GM12878 (cell line): ENCODE measurements around the gene PAX5. TPM values are rescaled to one million over a fixed set of nuclear protein-coding genes. Genes with fewer than 3 reads are reported as not detected.

Experiments used
- ATAC-seq: fragments of 200-7000 bp; cut with Tn5 transposase; 3 replicates; pipeline ENCODE4 v1.9.1; 2020; ENCODE audit warnings: mild to moderate bottlenecking, moderate library complexity
- BruUV-seq: library from RNA; stranded (reverse); fragments of 400-500 nt; replicated peaks from 2 replicates; lab custom pipeline; 2021; lab: Mats Ljungman, UMichigan
- CTCF ChIA-PET: fragments of 300-600 bp; sonication (Branson Sonifier 250); formaldehyde crosslinking; extraction: SDS; loops from one replicate; lab custom pipeline; 2021; ENCODE audit warnings: inconsistent platforms; lab: Yijun Ruan, JAX
- POLR2A ChIA-PET: fragments of 350-600 bp; formaldehyde crosslinking; extraction: SDS; loops from one replicate; lab custom pipeline; 2021; ENCODE audit warnings: inconsistent platforms; lab: Charles Lee
- RAD21 ChIA-PET: fragments of 300-600 bp; sonication (Branson Sonifier 250); formaldehyde crosslinking; loops from one replicate; lab custom pipeline; 2023; ENCODE audit warnings: antibody characterized with exemption; ENCODE audit not compliant: unreplicated experiment; lab: Charles Lee
- SMC1A ChIA-PET: fragments of 300-600 bp; sonication (Branson Sonifier 250); formaldehyde crosslinking; loops from one replicate; lab custom pipeline; 2023; ENCODE audit not compliant: unreplicated experiment, uncharacterized antibody; lab: Charles Lee
- DNase-seq: peaks from one replicate; pipeline ENCODE4 v3.0.0-alpha.2; 2011; ENCODE audit warnings: low read depth, low spot score
- FAIRE-seq: peaks from 3 replicates; lab custom pipeline; 2011; peaks lifted over from hg19 to GRCh38; lab: Jason Lieb, UNC
- H2AFZ ChIP-seq: 2 replicates; pipeline ENCODE4 v1.6.0; 2011; ENCODE audit warnings: low read depth, low read length, control low read depth; ENCODE audit not compliant: control insufficient read depth
- H3K27ac ChIP-seq: 2 replicates; pipeline ENCODE4 v1.5.1; 2011; ENCODE audit warnings: control low read depth; ENCODE audit not compliant: control insufficient read depth, insufficient read depth
- H3K27me3 ChIP-seq, 2 experiments: replicated peaks in 1 of 2; 2 replicates each; pipeline versions ENCODE4 v1.6.0 to v1.6.1; 2011; ENCODE audit warnings: low read length in 1 of 2; ENCODE audit not compliant: control insufficient read depth in 2 of 2, insufficient read depth in 2 of 2
- H3K36me3 ChIP-seq, 2 experiments: 2 replicates each; pipeline ENCODE4 v1.5.1; 2011; ENCODE audit warnings: low read length in 1 of 2; ENCODE audit not compliant: control insufficient read depth in 2 of 2, insufficient read depth in 2 of 2
- H3K4me1 ChIP-seq: 2 replicates; pipeline ENCODE4 v1.6.1; 2011; ENCODE audit warnings: mild to moderate bottlenecking, low read length, moderate library complexity, mixed read lengths; ENCODE audit not compliant: control insufficient read depth, insufficient read depth
- H3K4me2 ChIP-seq: 2 replicates; pipeline ENCODE4 v1.6.0; 2011; ENCODE audit warnings: control low read depth; ENCODE audit not compliant: control insufficient read depth, insufficient read depth
- H3K4me3 ChIP-seq: fragments of 200-600 bp; sonication (generic); 2 replicates; pipeline ENCODE4 v1.5.1; 2016
- H3K79me2 ChIP-seq: 2 replicates; pipeline ENCODE4 v1.6.0; 2011; ENCODE audit warnings: low read length; ENCODE audit not compliant: control insufficient read depth, insufficient read depth
- H3K9ac ChIP-seq: 2 replicates; pipeline ENCODE4 v1.8.0; 2011; ENCODE audit warnings: low read length, control low read depth, mixed read lengths; ENCODE audit not compliant: control insufficient read depth, insufficient read depth
- H3K9me3 ChIP-seq: replicated peaks from 3 replicates; pipeline ENCODE4 v1.5.1; 2011; ENCODE audit warnings: mild to moderate bottlenecking, low read length; ENCODE audit not compliant: control insufficient read depth, insufficient read depth
- H4K20me1 ChIP-seq: 2 replicates; pipeline ENCODE4 v1.6.0; 2011; ENCODE audit not compliant: control insufficient read depth, insufficient read depth
- ATF2 ChIP-seq: IDR thresholded peaks from 2 replicates; pipeline ENCODE4 v1.6.1; 2012; ENCODE audit warnings: low read length, inconsistent platforms
- BHLHE40 ChIP-seq, 2 experiments: fragments of 450-650 bp in 1 of 2; IDR thresholded peaks; 2 replicates each; pipeline ENCODE4 v1.6.1; 2011 to 2017; ENCODE audit warnings: low read depth in 2 of 2, borderline replicate concordance in 1 of 2, improper control_type of control experiment in 1 of 2, low read length in 1 of 2, mild to moderate bottlenecking in 1 of 2
- CHD2 ChIP-seq: IDR thresholded peaks from 2 replicates; pipeline ENCODE4 v1.6.1; 2011; ENCODE audit warnings: low read depth, low read length, improper control_type of control experiment, borderline replicate concordance
- ETV6 ChIP-seq, 2 experiments: fragments of 450-650 bp in 1 of 2; IDR thresholded peaks in 1 of 2; conservative IDR thresholded peaks in 1 of 2; 2 replicates each; pipeline ENCODE4 v1.6.1; 2014; ENCODE audit warnings: antibody characterized with exemption in 1 of 2, borderline replicate concordance in 1 of 2, low read depth in 1 of 2, mild to moderate bottlenecking in 1 of 2, moderate library complexity in 1 of 2
- FOXM1 ChIP-seq: IDR thresholded peaks from 2 replicates; pipeline ENCODE4 v1.6.1; 2012; ENCODE audit warnings: low read depth, mild to moderate bottlenecking, inconsistent platforms, low read length, moderate library complexity
- GATAD2B ChIP-seq: fragments of 450-650 bp; conservative IDR thresholded peaks from 2 replicates; pipeline ENCODE4 v1.6.1; 2017; ENCODE audit warnings: low read depth, mild to moderate bottlenecking, moderate library complexity
- JUNB ChIP-seq: IDR thresholded peaks from 2 replicates; pipeline ENCODE4 v1.6.1; 2016; ENCODE audit warnings: antibody characterized with exemption, mild to moderate bottlenecking
- MAX ChIP-seq: IDR thresholded peaks from 2 replicates; pipeline ENCODE4 v1.6.1; 2012; ENCODE audit warnings: low read depth, low read length, improper control_type of control experiment
- MEF2B ChIP-seq: fragments of 450-650 bp; IDR thresholded peaks from 2 replicates; pipeline ENCODE4 v1.6.1; 2018; ENCODE audit warnings: mild to moderate bottlenecking, moderate library complexity; ENCODE audit not compliant: partially characterized antibody, poor library complexity, severe bottlenecking
- MTA2 ChIP-seq: fragments of 450-650 bp; IDR thresholded peaks from 2 replicates; pipeline ENCODE4 v1.6.1; 2016; ENCODE audit warnings: low read depth, mild to moderate bottlenecking, moderate library complexity
- MTA3 ChIP-seq: IDR thresholded peaks from 2 replicates; pipeline ENCODE4 v1.6.1; 2012; ENCODE audit warnings: low read length, inconsistent platforms, borderline replicate concordance
- NBN ChIP-seq: fragments of 450-650 bp; IDR thresholded peaks from 2 replicates; pipeline ENCODE4 v1.6.1; 2016
- PML ChIP-seq: IDR thresholded peaks from 2 replicates; pipeline ENCODE4 v1.6.1; 2012; ENCODE audit warnings: low read length, inconsistent platforms
- SMC3 ChIP-seq: IDR thresholded peaks from 2 replicates; pipeline ENCODE4 v1.6.1; 2011; ENCODE audit warnings: low read length, improper control_type of control experiment, borderline replicate concordance
- ZBTB33 ChIP-seq: fragments of 450-650 bp; IDR thresholded peaks from 2 replicates; pipeline ENCODE4 v1.6.1; 2017; ENCODE audit warnings: mild to moderate bottlenecking
- ZNF24 ChIP-seq: fragments of 450-650 bp; IDR thresholded peaks from 2 replicates; pipeline ENCODE4 v1.6.1; 2017; ENCODE audit warnings: antibody characterized with exemption, mild to moderate bottlenecking
- WGBS: methylation state at CpG from one replicate; pipeline ENCODE4 v1.1.6; 2016; ENCODE audit warnings: low lambda C conversion rate; ENCODE audit not compliant: insufficient replicate concordance, insufficient coverage; ENCODE audit errors: missing lambda C conversion rate; 5-methylcytosine and 5-hydroxymethylcytosine counted together
- in situ Hi-C: fragments of 300-500 bp; cut with MboI; formaldehyde crosslinking; loops from 9 replicates; pipeline ENCODE4 v1.14.3; 2018; ENCODE audit warnings: mixed read lengths
- intact Hi-C: fragments of 100-400 bp; cut with micrococcal nuclease; formaldehyde crosslinking; loops from one replicate; pipeline ENCODE4 v1.14.2; 2022; ENCODE audit not compliant: unreplicated experiment
- polyA plus RNA-seq, 11 experiments: library from polyadenylated mRNA; depleted of rRNA in 4 of 11; unstranded in 6 of 11; stranded (reverse) in 5 of 11; fragments of >200 nt; fragmentation: Nextera tagmentation in 4 of 11; fragmentation: Illumina TruSeq in 1 of 11; extraction: Ambion mirVana in 4 of 11; extraction: Trizol in 1 of 11; gene quantifications; 1 replicate in 1 of 11; 2 replicates in 10 of 11; pipeline versions ENCODE4 v1.2.1 to v1.2.3, GENCODE V29; 2011 to 2016; ENCODE audit warnings: inconsistent platforms in 2 of 11, missing spikeins in 2 of 11, low read depth in 1 of 11
- total RNA-seq, 4 experiments: library from RNA; depleted of rRNA in 3 of 4; stranded (reverse); fragments of >200 nt in 3 of 4; fragmentation: Illumina TruSeq in 1 of 4; extraction: Trizol in 1 of 4; gene quantifications; 2 replicates each; pipeline versions ENCODE4 v1.2.1 to v1.2.3, GENCODE V29; 2013 to 2021
- TF ChIP-seq, protein P1 (sequence below): fragments of 450-650 bp; IDR thresholded peaks from 2 replicates; pipeline ENCODE4 v1.6.1; 2017; ENCODE audit warnings: low read depth, mild to moderate bottlenecking, moderate library complexity

PAX5 gene
- total and polyA plus RNA-seq, 10 of the 15 experiments (the other 5 are each of a cell fraction or from before 2014, with no cell fraction given): 2.2 to 123 (median 31.9) TPM

DNA sequence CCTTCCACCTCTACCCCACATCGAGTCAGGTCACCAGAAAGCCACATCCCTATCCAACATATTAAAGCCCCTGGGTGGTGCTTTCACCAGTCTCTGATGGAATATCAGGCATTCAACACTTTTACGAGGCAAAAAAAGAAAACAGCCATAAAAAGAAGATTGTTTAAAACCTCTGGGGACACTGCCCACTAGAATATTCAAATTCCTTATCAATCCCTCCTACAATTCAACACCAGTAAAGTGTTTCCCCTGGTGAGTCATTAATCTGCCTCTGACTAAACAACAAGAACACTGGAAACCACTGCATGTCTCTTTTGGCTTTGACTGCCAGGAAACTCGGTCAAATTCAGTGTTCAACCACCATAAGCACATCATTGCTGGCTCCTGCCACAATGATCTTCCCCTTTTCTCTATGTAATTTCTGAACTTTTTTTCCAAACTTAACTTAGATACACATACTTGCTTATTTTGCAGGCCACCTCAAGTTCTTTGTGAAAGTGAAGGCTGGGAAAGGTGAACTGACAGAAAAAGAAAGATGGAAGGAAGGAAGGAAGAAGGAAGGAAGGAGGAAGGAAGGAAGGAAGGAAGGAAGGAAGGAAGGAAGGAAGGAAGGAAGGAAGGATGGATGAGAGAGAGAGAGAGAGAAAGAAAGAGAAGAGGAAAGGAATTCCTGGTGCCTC lies 105.3 kb downstream of the PAX5 start:
- SMC1A ChIA-PET: interaction anchor here (1.3 kb wide), 1 partner anchor 9 kb away, joined by 4 read pairs; no protein-coding TSS in a partner anchor
- DNase-seq: peak; percentile 64
- CTCF ChIA-PET: no interaction called here
- WGBS: 3% methylated on average over 3 of the region's 3 CpGs
- peaks cover 7% of the 10 kb centered on the region; the same call in 2 of the 3 replicates for H3K9me3 ChIP-seq
- H3K36me3 ChIP-seq: peaks cover 27 to 49% of the 10 kb centered on the region in 2 experiments
- H2AFZ ChIP-seq: no peak overlapping the region
- in situ Hi-C loops: loop anchor here (25.0 kb wide), 1 partner anchor 1058 kb away; no protein-coding TSS in a partner anchor
- POLR2A ChIA-PET: no interaction called here
- RAD21 ChIA-PET: no interaction called here
- H3K4me2 ChIP-seq: peak overlapping the region; percentile 30; the same call in 1 of the 2 replicates
- FAIRE-seq: no peak
- intact Hi-C loops: no loop called here
- BruUV-seq: TSS peak; percentile 25
- no peak overlapping the region for H3K4me3 ChIP-seq
- H3K27me3 ChIP-seq: no peaks in the 10 kb centered on the region
- H3K9ac ChIP-seq: no peak overlapping the region
- peaks cover 25% of the 10 kb centered on the region for H3K4me1 ChIP-seq
- peak; percentile 77 for ATAC-seq
- no peaks in the 10 kb centered on the region for H4K20me1 ChIP-seq
- H3K79me2 ChIP-seq: peaks cover 25% of the 10 kb centered on the region
- H3K27ac ChIP-seq: peak overlapping the region; percentile 55
- TF ChIP-seq JUNB (peak; percentile 84), ETV6 (conservative IDR thresholded peaks at IDR 0.05 in 1 of 2, IDR thresholded peaks at IDR 0.05 in 1 of 2; ENCODE audit: borderline replicate concordance in 1 of 2, low read depth in 1 of 2) (peak; percentile 48 to 100; a peak in 3 of 4 replicates), FOXM1 (peak; percentile 18; the same call in 1 of the 2 replicates), PML (0 out of 2 replicates have a peak, but pooled peaks have one; percentile 36), ZBTB33 (no peak), GATAD2B (no peak), MTA2 (peak; percentile 17; the same call in 1 of the 2 replicates), BHLHE40 (IDR thresholded peaks at IDR 0.05; ENCODE audit: borderline replicate concordance in 1 of 2, low read depth in 2 of 2, low read length in 1 of 2) (0 out of 4 replicates have a peak, but pooled peaks of 1 of the 2 experiments have one; percentile 27), MTA3 (no peak), MAX (peak; percentile 19; the same call in 1 of the 2 replicates), ATF2 (peak; percentile 71), MEF2B (peak; percentile 66), CHD2 (no peak), ZNF24 (0 out of 2 replicates have a peak, but pooled peaks have one; percentile 25), NBN (0 out of 2 replicates have a peak, but pooled peaks have one; percentile 51), SMC3 (0 out of 2 replicates have a peak, but pooled peaks have one; percentile 11)
- TF ChIP-seq, protein P1, sequence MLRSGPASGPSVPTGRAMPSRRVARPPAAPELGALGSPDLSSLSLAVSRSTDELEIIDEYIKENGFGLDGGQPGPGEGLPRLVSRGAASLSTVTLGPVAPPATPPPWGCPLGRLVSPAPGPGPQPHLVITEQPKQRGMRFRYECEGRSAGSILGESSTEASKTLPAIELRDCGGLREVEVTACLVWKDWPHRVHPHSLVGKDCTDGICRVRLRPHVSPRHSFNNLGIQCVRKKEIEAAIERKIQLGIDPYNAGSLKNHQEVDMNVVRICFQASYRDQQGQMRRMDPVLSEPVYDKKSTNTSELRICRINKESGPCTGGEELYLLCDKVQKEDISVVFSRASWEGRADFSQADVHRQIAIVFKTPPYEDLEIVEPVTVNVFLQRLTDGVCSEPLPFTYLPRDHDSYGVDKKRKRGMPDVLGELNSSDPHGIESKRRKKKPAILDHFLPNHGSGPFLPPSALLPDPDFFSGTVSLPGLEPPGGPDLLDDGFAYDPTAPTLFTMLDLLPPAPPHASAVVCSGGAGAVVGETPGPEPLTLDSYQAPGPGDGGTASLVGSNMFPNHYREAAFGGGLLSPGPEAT: peak; percentile 25; the same call in 1 of the 2 replicates
